Fibroblast of lung (primary cell): Measurements from ENCODE around the gene TTC27. TPM values are rescaled to one million over a fixed set of nuclear protein-coding genes. Genes with fewer than 3 reads are reported as not detected.
A peak's percentile ranks its signal among the peaks of the same experiment; 100 is the strongest.
"Not testable (repeated sequence)": the region's sequence is repeated elsewhere in the genome, so short reads cannot be mapped to it uniquely, and the experiment has no call there.

Experiments used
- DNase-seq, 2 donors: peaks; one replicate each; pipeline versions ENCODE4 v3.0.0 to v3.0.0-alpha.2; 2010; ENCODE audit warnings: low read depth in 2 of 2
- H2AFZ ChIP-seq: 2 replicates; pipeline ENCODE4 v1.5.1; 2012; ENCODE audit warnings: low read length, control low read depth, inconsistent platforms
- H3K27ac ChIP-seq: 2 replicates; pipeline ENCODE4 v1.5.1; 2011; ENCODE audit warnings: low read length, control low read depth; ENCODE audit not compliant: insufficient read depth
- H3K27me3 ChIP-seq: 2 replicates; pipeline ENCODE4 v1.5.1; 2011; ENCODE audit warnings: mild to moderate bottlenecking, low read length; ENCODE audit not compliant: control insufficient read depth, insufficient read depth
- H3K36me3 ChIP-seq: 2 replicates; pipeline ENCODE4 v1.5.1; 2011; ENCODE audit warnings: low read length; ENCODE audit not compliant: control insufficient read depth, insufficient read depth
- H3K4me1 ChIP-seq: 2 replicates; pipeline ENCODE4 v1.5.1; 2011; ENCODE audit warnings: low read length; ENCODE audit not compliant: control insufficient read depth, insufficient read depth; ENCODE audit errors: extremely low read depth
- H3K4me2 ChIP-seq: 2 replicates; pipeline ENCODE4 v1.5.1; 2011; ENCODE audit warnings: low read length, control low read depth; ENCODE audit not compliant: insufficient read depth; ENCODE audit errors: extremely low read depth
- H3K4me3 ChIP-seq, 4 experiments: fragments of 200-600 bp in 1 of 4; sonication (generic) in 1 of 4; replicated peaks in 1 of 4; 2 replicates each; pipeline ENCODE4 v1.5.1; 2011 to 2016; ENCODE audit warnings: low read length in 4 of 4, low read depth in 3 of 4, mild to moderate bottlenecking in 3 of 4, control low read depth in 2 of 4, inconsistent platforms in 1 of 4, mixed read lengths in 1 of 4; ENCODE audit not compliant: insufficient read depth in 1 of 4; ENCODE audit errors: control extremely low read depth in 1 of 4
- H3K79me2 ChIP-seq: 2 replicates; pipeline ENCODE4 v1.5.1; 2012; ENCODE audit warnings: mild to moderate bottlenecking, low read length, inconsistent platforms; ENCODE audit not compliant: control insufficient read depth, insufficient read depth
- H3K9ac ChIP-seq: 2 replicates; pipeline ENCODE4 v1.5.1; 2011; ENCODE audit warnings: mild to moderate bottlenecking, low read length, control low read depth; ENCODE audit not compliant: insufficient read depth
- H3K9me3 ChIP-seq: 2 replicates; pipeline ENCODE4 v1.5.1; 2012; ENCODE audit warnings: low read depth, low read length; ENCODE audit not compliant: control insufficient read depth, insufficient read depth
- H4K20me1 ChIP-seq: 2 replicates; pipeline ENCODE4 v1.5.1; 2011; ENCODE audit warnings: low read length; ENCODE audit not compliant: control insufficient read depth, insufficient read depth; ENCODE audit errors: extremely low read depth
- CTCF ChIP-seq, 2 donors: IDR thresholded peaks in 1 of 2; conservative IDR thresholded peaks in 1 of 2; 1 replicate in 1 of 2; 2 replicates in 1 of 2; pipeline ENCODE4 v1.5.1; 2011 to 2012; ENCODE audit warnings: low read length in 2 of 2, control low read depth in 1 of 2, inconsistent platforms in 1 of 2, low read depth in 1 of 2, mild to moderate bottlenecking in 1 of 2
- EZH2 ChIP-seq: IDR thresholded peaks from 2 replicates; pipeline ENCODE4 v1.5.1; 2012; ENCODE audit warnings: low read length, control low read depth, mild to moderate bottlenecking; ENCODE audit errors: missing control alignments
- polyA plus RNA-seq, 2 donors: library from polyadenylated mRNA; depleted of rRNA in 1 of 2; stranded (reverse) in 1 of 2; unstranded in 1 of 2; fragments of >200 nt; gene quantifications; 2 replicates each; pipeline ENCODE4 v1.2.1, GENCODE V29; 2011 to 2012; ENCODE audit warnings: missing spikeins in 1 of 2
- total RNA-seq: library from RNA; depleted of rRNA; stranded (reverse); fragments of >200 nt; gene quantifications from 2 replicates; pipeline ENCODE4 v1.2.1, GENCODE V29; 2014

TTC27 gene
- total and polyA plus RNA-seq, 2 donors (not counting 1 experiment from before 2014, with no cell fraction given): 15.7 to 19.3 TPM

- H3K4me3 ChIP-seq: peak overlapping the region in 1 of 4 experiments; percentile 13
- no peaks in the 10 kb centered on the region for H4K20me1 ChIP-seq
- no peak overlapping the region for H2AFZ ChIP-seq
- H3K4me1 ChIP-seq: peaks cover 18% of the 10 kb centered on the region
- H3K79me2 ChIP-seq: no peaks in the 10 kb centered on the region
- peak overlapping the region; percentile 89 for H3K27ac ChIP-seq
- peaks cover 3% of the 10 kb centered on the region for H3K27me3 ChIP-seq
- H3K9me3 ChIP-seq: no peaks in the 10 kb centered on the region
- no peak for TF ChIP-seq CTCF (conservative IDR thresholded peaks at IDR 0.05 in 1 of 2, IDR thresholded peaks at IDR 0.05 in 1 of 2; ENCODE audit: low read depth in 1 of 2, low read length in 2 of 2)
- no peak for TF ChIP-seq EZH2
- peak; percentile 83 to 90 for DNase-seq
- H3K4me2 ChIP-seq: peak overlapping the region; percentile 93
- no peak overlapping the region for H3K9ac ChIP-seq
- H3K36me3 ChIP-seq: no peaks in the 10 kb centered on the region
These were observed 236.7 kb downstream of the TTC27 start for GRCh38 chr2:32864334-32865111.

GRCh38 chr2:32865399-32866068 lies 237.7 kb downstream of the TTC27 start:
- H3K9me3 ChIP-seq: no peaks in the 10 kb centered on the region
- peaks cover 3% of the 10 kb centered on the region for H3K27me3 ChIP-seq
- no peaks in the 10 kb centered on the region for H3K79me2 ChIP-seq
- H3K4me3 ChIP-seq: peak overlapping the region in 3 of 4 experiments; percentile 11 to 19 (median 13)
- H4K20me1 ChIP-seq: no peaks in the 10 kb centered on the region
- no peaks in the 10 kb centered on the region for H3K36me3 ChIP-seq
- peaks cover 18% of the 10 kb centered on the region for H3K4me1 ChIP-seq
- H3K27ac ChIP-seq: peak overlapping the region; percentile 89
- peak; percentile 93 to 96 for DNase-seq
- no peak for TF ChIP-seq EZH2
- TF ChIP-seq CTCF (conservative IDR thresholded peaks at IDR 0.05 in 1 of 2, IDR thresholded peaks at IDR 0.05 in 1 of 2; ENCODE audit: low read depth in 1 of 2, low read length in 2 of 2): no peak
- no peak overlapping the region for H3K9ac ChIP-seq
- H2AFZ ChIP-seq: no peak overlapping the region
- peak overlapping the region; percentile 93 for H3K4me2 ChIP-seq

- Histone ChIP-seq H3K4me2 (peak overlapping the region; percentile 59), H3K27ac (peak overlapping the region; percentile 43), H3K4me1 (peaks cover 18% of the 10 kb centered on the region)
- H3K4me3 ChIP-seq, H4K20me1 ChIP-seq, H2AFZ ChIP-seq, H3K27me3 ChIP-seq, H3K9ac ChIP-seq, H3K9me3 ChIP-seq, H3K79me2 ChIP-seq, H3K36me3 ChIP-seq, DNase-seq: not testable (repeated sequence)
These were observed 238.6 kb downstream of the TTC27 start for GRCh38 chr2:32866462-32866861.
